ENCODE results near the gene RBP2. TPM values are rescaled to one million over a fixed set of nuclear protein-coding genes. Genes with fewer than 3 reads are reported as not detected.

Gene RBP2
- total and polyA plus RNA-seq, 4 donors, result 0.33 to 1.3 (median 1.1) TPM; not detected in 1

GRCh38 chr3:139518306-139518705, 42.0 kb upstream of the RBP2 start:
- no peak for ATAC-seq (ENCODE audit: insufficient read depth, low FRiP score)
- Histone ChIP-seq H3K27me3 (ENCODE audit: control insufficient read depth in 3 of 3, insufficient read depth in 3 of 3, low read length in 2 of 3) (no peaks in the 10 kb centered on the region), H3K9me3 (ENCODE audit: control insufficient read depth in 4 of 4, insufficient read depth in 3 of 4, low read length in 3 of 4) (no peaks in the 10 kb centered on the region), H3K9ac (ENCODE audit: insufficient read depth in 1 of 2, low read length in 2 of 2) (no peak overlapping the region), H3K27ac (ENCODE audit: low read depth in 1 of 2, low read length in 1 of 2) (no peak overlapping the region), H3K4me3 (no peak overlapping the region), H3K4me1 (ENCODE audit: control insufficient read depth in 5 of 5, insufficient read depth in 5 of 5, low read length in 5 of 5) (peaks cover 0 to 33% (median 1%) of the 10 kb centered on the region in 5 donors), H3K36me3 (ENCODE audit: control insufficient read depth in 4 of 4, insufficient read depth in 4 of 4, low read length in 4 of 4) (peaks cover 0 to 32% (median 2%) of the 10 kb centered on the region in 4 donors)
- peak in 1 of 3 donors; percentile 66 for DNase-seq
- WGBS, 2 donors, result 78 to 79% methylated on average over 6 of the region's 6 CpGs
- TF ChIP-seq CTCF (IDR thresholded peaks at IDR 0.05; ENCODE audit: control extremely low read depth, extremely low read depth), result no peak

- ATAC-seq (ENCODE audit: insufficient read depth, low FRiP score) (no peak), DNase-seq (peak in 2 of 3 donors; percentile 28 to 90)
- H3K9ac ChIP-seq (ENCODE audit: insufficient read depth in 1 of 2, low read length in 2 of 2), result no peak overlapping the region
- 86 to 88% methylated on average over 5 of the region's 5 CpGs for WGBS, 2 donors
- H3K4me3 ChIP-seq, result no peak overlapping the region
- no peak for TF ChIP-seq CTCF (IDR thresholded peaks at IDR 0.05; ENCODE audit: control extremely low read depth, extremely low read depth)
- H3K27me3 ChIP-seq (ENCODE audit: control insufficient read depth in 3 of 3, insufficient read depth in 3 of 3, low read length in 2 of 3), result no peaks in the 10 kb centered on the region
- H3K27ac ChIP-seq (ENCODE audit: low read depth in 1 of 2, low read length in 1 of 2), result no peak overlapping the region
- peaks cover 0 to 28% (median 2%) of the 10 kb centered on the region in 4 donors for H3K36me3 ChIP-seq (ENCODE audit: control insufficient read depth in 4 of 4, insufficient read depth in 4 of 4, low read length in 4 of 4)
- peaks cover 0 to 33% (median 1%) of the 10 kb centered on the region in 5 donors for H3K4me1 ChIP-seq (ENCODE audit: control insufficient read depth in 5 of 5, insufficient read depth in 5 of 5, low read length in 5 of 5)
- no peaks in the 10 kb centered on the region for H3K9me3 ChIP-seq (ENCODE audit: control insufficient read depth in 4 of 4, insufficient read depth in 3 of 4, low read length in 3 of 4)
These were observed 41.2 kb upstream of the RBP2 start for GRCh38 chr3:139517321-139518065.

DNA sequence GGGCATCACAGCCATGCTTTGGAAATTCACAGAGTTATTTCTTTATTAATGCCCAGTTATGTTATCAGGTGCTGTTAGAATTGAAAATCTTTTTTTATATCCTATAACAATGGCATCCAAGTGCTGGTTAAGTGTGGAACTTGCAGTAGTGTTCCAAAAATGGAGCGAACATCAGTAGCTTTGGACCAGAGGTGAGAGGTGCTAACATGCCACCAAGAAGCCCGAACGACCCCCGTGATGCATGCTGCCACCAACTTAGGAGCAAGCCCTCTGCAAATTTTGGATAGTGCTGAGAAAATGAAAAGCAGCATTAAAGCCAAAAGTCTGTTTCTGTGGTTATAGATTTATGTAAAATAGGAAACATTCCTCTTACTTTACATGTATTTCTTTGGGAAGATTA, 38.4 kb upstream of the RBP2 start:
- Histone ChIP-seq H3K4me1 (ENCODE audit: control insufficient read depth in 5 of 5, insufficient read depth in 5 of 5, low read length in 5 of 5) (peaks cover 0 to 29% (median 1%) of the 10 kb centered on the region in 5 donors), H3K36me3 (ENCODE audit: control insufficient read depth in 4 of 4, insufficient read depth in 4 of 4, low read length in 4 of 4) (peaks cover 0 to 21% (median 2%) of the 10 kb centered on the region in 4 donors), H3K27ac (ENCODE audit: low read depth in 1 of 2, low read length in 1 of 2) (no peak overlapping the region), H3K9me3 (ENCODE audit: control insufficient read depth in 4 of 4, insufficient read depth in 3 of 4, low read length in 3 of 4) (no peaks in the 10 kb centered on the region), H3K4me3 (no peak overlapping the region), H3K9ac (ENCODE audit: insufficient read depth in 1 of 2, low read length in 2 of 2) (no peak overlapping the region), H3K27me3 (ENCODE audit: control insufficient read depth in 3 of 3, insufficient read depth in 3 of 3, low read length in 2 of 3) (no peaks in the 10 kb centered on the region)
- ATAC-seq (ENCODE audit: insufficient read depth, low FRiP score), result no peak
- TF ChIP-seq CTCF (IDR thresholded peaks at IDR 0.05; ENCODE audit: control extremely low read depth, extremely low read depth), result no peak
- 94 to 98% methylated on average over 4 of the region's 4 CpGs for WGBS, 2 donors
- DNase-seq, result no peak
